GM18499 (cell line): Measurements from ENCODE around the gene C1orf35.
A peak's percentile ranks its signal among the peaks of the same experiment; 100 is the strongest.

Experiments
- ATAC-seq: cut with Tn5 transposase; IDR thresholded peaks from one replicate; pipeline ENCODE4 v1.9.1; 2021; ENCODE audit warnings: moderate number of reproducible peaks; ENCODE audit not compliant: insufficient read depth, unreplicated experiment

C1orf35 gene

GRCh38 chr1:228082214-228082917 lies 20.8 kb downstream of the C1orf35 start, which contains the start of gene ARF1:
TSS of gene ARF1 (plus strand) at chr1:228082708. CDS start at chr1:228097115, 14,407 bp downstream.
- peak; percentile 48 for ATAC-seq

GRCh38 chr1:228081578-228082213 lies 21.4 kb downstream of the C1orf35 start:
- ATAC-seq, result peak; percentile 8

- no peak for ATAC-seq
Observed at GRCh38 chr1:228081144-228081543, 22.0 kb downstream of the C1orf35 start.

- ATAC-seq, result no peak
Observed at GRCh38 chr1:228079601-228080263, 23.4 kb downstream of the C1orf35 start.

- ATAC-seq, result no peak
Observed at GRCh38 chr1:228079013-228079412, 24.1 kb downstream of the C1orf35 start.

- ATAC-seq, result no peak
Observed at GRCh38 chr1:228077565-228078330, 25.4 kb downstream of the C1orf35 start.

- ATAC-seq, result no peak
Observed at GRCh38 chr1:228076796-228077430, 26.2 kb downstream of the C1orf35 start.

- no peak for ATAC-seq
Observed at GRCh38 chr1:228075801-228076271, 27.3 kb downstream of the C1orf35 start.

GRCh38 chr1:228074954-228075730 lies 28.0 kb downstream of the C1orf35 start:
- ATAC-seq, result no peak

GRCh38 chr1:228073857-228074545 lies 29.1 kb downstream of the C1orf35 start:
- ATAC-seq, result no peak

- ATAC-seq, result no peak
Observed at GRCh38 chr1:228073061-228073856, 29.9 kb downstream of the C1orf35 start.

GRCh38 chr1:228072658-228073043 lies 30.5 kb downstream of the C1orf35 start:
- ATAC-seq, result no peak

GRCh38 chr1:228071839-228072657 lies 31.1 kb downstream of the C1orf35 start:
- ATAC-seq, result no peak

GRCh38 chr1:228070851-228071250 lies 32.3 kb downstream of the C1orf35 start:
- no peak for ATAC-seq

GRCh38 chr1:228070173-228070572 lies 33.0 kb downstream of the C1orf35 start:
- ATAC-seq, result no peak

- ATAC-seq, result no peak
Observed at GRCh38 chr1:228068359-228068758, 34.8 kb downstream of the C1orf35 start.
